Ovary (tissue), 9 donors: ENCODE data around the gene RBM28. TPM values are rescaled to one million over a fixed set of nuclear protein-coding genes. Genes with fewer than 3 reads are reported as not detected.

Source experiments
- DNase-seq, 5 donors: peaks; one replicate each; pipeline ENCODE4 v3.0.0-alpha.2; 2019 to 2020
- H3K27ac ChIP-seq, 2 donors: fragments of 200-600 bp; one replicate each; pipeline versions ENCODE4 v1.5.1 to v1.8.0; 2019 to 2022
- H3K27me3 ChIP-seq: fragments of 200-600 bp; one replicate; pipeline ENCODE4 v1.8.0; 2022
- H3K36me3 ChIP-seq: fragments of 200-600 bp; sonication (generic); one replicate; pipeline ENCODE4 v1.5.1; 2019
- H3K4me1 ChIP-seq: one replicate; pipeline ENCODE4 v1.8.1; 2013; ENCODE audit warnings: mild to moderate bottlenecking, moderate library complexity; ENCODE audit not compliant: insufficient read depth
- H3K4me3 ChIP-seq: fragments of 200-600 bp; sonication (generic); one replicate; pipeline ENCODE4 v1.5.1; 2017
- H3K9me3 ChIP-seq, 2 donors: fragments of 200-600 bp in 1 of 2; sonication (generic) in 1 of 2; one replicate each; pipeline versions ENCODE4 v1.5.1 to v1.8.1; 2013 to 2019; ENCODE audit warnings: mild to moderate bottlenecking in 1 of 2, moderate library complexity in 1 of 2
- EP300 ChIP-seq: sonication (generic); formaldehyde crosslinking; IDR thresholded peaks from one replicate; pipeline ENCODE4 v1.6.1; 2017; ENCODE audit warnings: antibody characterized with exemption
- POLR2A ChIP-seq: fragments of 450-650 bp; IDR thresholded peaks from one replicate; pipeline ENCODE4 v1.6.1; 2017; ENCODE audit warnings: antibody characterized with exemption, mild to moderate bottlenecking, moderate library complexity
- WGBS, 3 donors: extraction: QIAGEN DNeasy Blood & Tissue Kit in 1 of 3; methylation state at CpG; one replicate each; pipeline versions ENCODE4 v1.1.5 to v1.1.7; 2013 to 2017; 5-methylcytosine and 5-hydroxymethylcytosine counted together
- intact Hi-C, 4 donors: fragments of 100-400 bp; cut with DNase I; formaldehyde crosslinking; loops; one replicate each; pipeline versions ENCODE4 v1.11.0 to v1.15.1; 2022 to 2023
- polyA plus RNA-seq, 2 donors: library from polyadenylated mRNA; stranded (reverse); fragments of 200-250 nt in 1 of 2; fragments of 350-450 nt in 1 of 2; fragmentation: Illumina TruSeq in 1 of 2; extraction: RNeasy Lipid Tissue Mini Kit (QIAGEN cat#74804) in 1 of 2; gene quantifications; one replicate each; pipeline ENCODE4 v1.2.3, GENCODE V29; 2013 to 2014
- total RNA-seq, 7 donors: library from RNA; depleted of rRNA in 2 of 7; stranded (reverse); fragments of >200 nt in 2 of 7; fragmentation: NEBNext Ultra II Directional in 3 of 7; extraction: Animal tissue kit (Norgen Biotek cat#: 25700) in 3 of 7; gene quantifications; one replicate each; pipeline versions ENCODE4 v1.1.0 to v1.2.4, GENCODE V29; 2016 to 2023
- TF ChIP-seq, protein P1 (sequence below), 3 donors: fragments of 450-650 bp in 2 of 3; fragments of 200-600 bp in 1 of 3; IDR thresholded peaks; one replicate each; pipeline versions ENCODE4 v1.5.1 to v1.8.0; 2016 to 2022; ENCODE audit warnings: antibody characterized with exemption in 3 of 3, mild to moderate bottlenecking in 1 of 3
- donor health status: DM: no; HTN: no; CAD: no; lungs with moderate emphysema.
- donor health status: DM: no; HTN: no; CAD: no.
- donor health status: Bipolar disorder and iron deficiency.
- donor health status: DM: yes; HTN: yes; CAD: no.
- donor health status: DM: no; HTN: no; CAD: no.
- donor health status: DM: yes; HTN: yes; CAD: no.

Gene RBM28
- total and polyA plus RNA-seq, 9 donors: 13.6 to 50.8 (median 33.1) TPM

DNA sequence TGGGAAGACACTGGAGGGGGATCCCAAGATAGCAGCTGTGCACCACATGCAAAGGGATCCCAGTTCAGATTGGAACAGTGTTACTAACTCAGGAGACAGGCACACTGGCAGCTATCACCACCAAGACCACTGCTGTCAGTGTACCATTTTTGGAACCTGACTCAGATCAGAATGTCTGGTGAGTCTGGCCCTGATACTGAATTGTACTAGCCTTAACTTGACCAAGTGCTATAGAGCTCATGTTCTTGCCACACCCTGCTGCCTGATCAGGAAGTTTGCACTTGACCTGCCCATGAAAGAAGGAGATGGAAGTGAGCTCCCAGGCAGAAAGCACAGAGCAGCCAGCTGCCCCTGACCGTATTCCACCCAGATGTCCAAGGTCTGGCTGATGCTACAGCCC, 22.6 kb upstream of the RBM28 start:
- no peak for DNase-seq
- intact Hi-C loops: no loop called here
- TF ChIP-seq, protein P1, sequence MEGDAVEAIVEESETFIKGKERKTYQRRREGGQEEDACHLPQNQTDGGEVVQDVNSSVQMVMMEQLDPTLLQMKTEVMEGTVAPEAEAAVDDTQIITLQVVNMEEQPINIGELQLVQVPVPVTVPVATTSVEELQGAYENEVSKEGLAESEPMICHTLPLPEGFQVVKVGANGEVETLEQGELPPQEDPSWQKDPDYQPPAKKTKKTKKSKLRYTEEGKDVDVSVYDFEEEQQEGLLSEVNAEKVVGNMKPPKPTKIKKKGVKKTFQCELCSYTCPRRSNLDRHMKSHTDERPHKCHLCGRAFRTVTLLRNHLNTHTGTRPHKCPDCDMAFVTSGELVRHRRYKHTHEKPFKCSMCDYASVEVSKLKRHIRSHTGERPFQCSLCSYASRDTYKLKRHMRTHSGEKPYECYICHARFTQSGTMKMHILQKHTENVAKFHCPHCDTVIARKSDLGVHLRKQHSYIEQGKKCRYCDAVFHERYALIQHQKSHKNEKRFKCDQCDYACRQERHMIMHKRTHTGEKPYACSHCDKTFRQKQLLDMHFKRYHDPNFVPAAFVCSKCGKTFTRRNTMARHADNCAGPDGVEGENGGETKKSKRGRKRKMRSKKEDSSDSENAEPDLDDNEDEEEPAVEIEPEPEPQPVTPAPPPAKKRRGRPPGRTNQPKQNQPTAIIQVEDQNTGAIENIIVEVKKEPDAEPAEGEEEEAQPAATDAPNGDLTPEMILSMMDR (IDR thresholded peaks at IDR 0.05): no peak
- no peak for TF ChIP-seq EP300
- TF ChIP-seq POLR2A: no peak
- Histone ChIP-seq H3K27ac (no peak overlapping the region), H3K9me3 (no peaks in the 10 kb centered on the region), H3K36me3 (no peaks in the 10 kb centered on the region), H3K4me1 (peaks cover 2% of the 10 kb centered on the region), H3K4me3 (no peak overlapping the region), H3K27me3 (no peaks in the 10 kb centered on the region)
- WGBS, 3 donors: 22 to 57% (median 50%) methylated on average over 1 of the region's 1 CpG

DNA sequence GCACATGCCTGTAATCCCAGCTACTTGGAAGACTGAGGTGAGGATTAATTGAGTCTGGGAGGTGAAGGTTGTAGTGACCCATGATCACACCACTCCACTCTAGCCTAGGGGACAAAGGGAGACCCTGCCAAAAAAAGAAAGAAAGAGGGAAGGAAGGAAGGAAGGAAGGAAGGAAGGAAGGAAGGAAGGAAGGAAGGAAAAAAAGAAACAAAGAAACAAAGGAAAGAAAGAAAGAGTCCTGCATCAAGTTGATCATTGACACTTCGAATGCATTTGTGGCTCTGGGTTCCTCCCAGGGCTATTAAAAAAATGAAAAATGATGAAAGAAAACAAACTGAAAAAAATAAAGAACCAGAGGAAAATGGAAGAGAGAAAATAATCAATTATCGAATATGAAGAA, 21.7 kb upstream of the RBM28 start:
- no peak overlapping the region for H3K27ac ChIP-seq
- no peak for TF ChIP-seq POLR2A
- no peak for TF ChIP-seq EP300
- H3K4me1 ChIP-seq: peaks cover 2% of the 10 kb centered on the region
- intact Hi-C loops: no loop called here
- WGBS, 3 donors: 88 to 95% (median 95%) methylated on average over 2 of the region's 2 CpGs
- no peaks in the 10 kb centered on the region for H3K9me3 ChIP-seq
- no peaks in the 10 kb centered on the region for H3K27me3 ChIP-seq
- no peaks in the 10 kb centered on the region for H3K36me3 ChIP-seq
- H3K4me3 ChIP-seq: no peak overlapping the region
- DNase-seq: no peak

DNA sequence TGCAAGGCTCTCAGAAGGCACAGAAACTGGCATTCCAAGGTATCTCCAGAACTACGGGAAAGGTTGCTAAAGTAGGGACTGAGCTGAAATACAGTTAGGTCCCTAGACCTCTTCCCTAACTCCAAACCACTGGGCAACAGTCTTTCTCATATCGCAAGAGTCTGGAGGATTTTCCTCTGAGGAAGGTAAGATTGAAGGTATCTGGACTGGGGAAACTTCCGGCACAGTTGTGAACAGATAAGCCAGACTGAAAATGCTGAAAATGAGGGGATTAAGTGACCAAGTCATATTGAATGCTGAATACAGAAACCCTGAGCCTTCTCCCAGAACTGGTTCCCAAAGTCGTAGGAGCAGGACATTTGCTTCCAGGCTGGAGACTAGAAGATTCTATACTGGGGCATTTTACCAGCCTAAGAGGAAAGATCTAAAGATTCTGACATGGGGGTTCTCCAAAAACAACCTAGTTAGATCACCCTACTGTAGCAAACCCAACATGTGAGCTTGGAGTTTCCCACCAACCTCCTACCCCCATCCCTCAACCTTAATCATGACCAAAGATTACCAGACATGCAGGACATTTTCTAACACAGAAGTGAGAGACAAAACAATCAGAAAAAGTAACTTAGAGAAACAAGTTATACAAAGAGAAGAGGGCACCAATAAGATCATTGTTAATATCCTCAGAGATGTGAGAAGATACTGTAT, 20.6 kb upstream of the RBM28 start:
- no peak overlapping the region for H3K27ac ChIP-seq
- no peaks in the 10 kb centered on the region for H3K27me3 ChIP-seq
- no peak for DNase-seq
- no peak overlapping the region for H3K4me3 ChIP-seq
- H3K36me3 ChIP-seq: no peaks in the 10 kb centered on the region
- TF ChIP-seq POLR2A (no peak), EP300 (no peak)
- TF ChIP-seq, protein P1 (IDR thresholded peaks at IDR 0.05): no peak
- H3K4me1 ChIP-seq: peaks cover 4% of the 10 kb centered on the region
- H3K9me3 ChIP-seq: no peaks in the 10 kb centered on the region
- intact Hi-C loops: no loop called here
- 68 to 77% (median 69%) methylated on average over 4 of the region's 4 CpGs for WGBS, 3 donors

DNA sequence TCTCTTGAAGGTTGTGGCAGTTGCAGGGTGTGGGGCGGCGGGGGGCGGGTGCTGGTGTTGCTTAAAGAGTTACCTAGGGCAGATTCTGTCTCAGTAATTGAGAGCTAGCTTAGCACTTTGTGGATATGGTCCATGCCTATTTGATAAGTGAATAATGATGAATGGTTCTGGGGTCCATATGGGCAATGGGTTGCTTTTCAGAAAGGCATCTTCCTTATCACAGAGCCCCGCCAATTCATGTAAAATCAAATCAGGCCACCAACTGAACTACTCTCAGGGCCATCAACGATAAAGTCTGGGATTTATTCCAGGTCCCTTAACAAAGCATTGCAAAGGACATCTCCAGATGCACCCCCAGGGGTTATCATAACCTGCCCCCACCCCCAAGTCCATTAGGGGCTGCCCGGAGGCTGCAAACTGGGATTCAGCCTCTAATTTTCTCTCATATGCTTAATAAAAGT, 19.6 kb upstream of the RBM28 start:
- DNase-seq: no peak
- TF ChIP-seq, protein P1 (IDR thresholded peaks at IDR 0.05): no peak
- TF ChIP-seq POLR2A: no peak
- no peak for TF ChIP-seq EP300
- H3K36me3 ChIP-seq: no peaks in the 10 kb centered on the region
- H3K27ac ChIP-seq: no peak overlapping the region
- intact Hi-C loops: no loop called here
- no peaks in the 10 kb centered on the region for H3K27me3 ChIP-seq
- H3K9me3 ChIP-seq: no peaks in the 10 kb centered on the region
- WGBS, 3 donors: 74 to 81% (median 77%) methylated on average over 6 of the region's 6 CpGs
- H3K4me1 ChIP-seq: peaks cover 4% of the 10 kb centered on the region
- no peak overlapping the region for H3K4me3 ChIP-seq

DNA sequence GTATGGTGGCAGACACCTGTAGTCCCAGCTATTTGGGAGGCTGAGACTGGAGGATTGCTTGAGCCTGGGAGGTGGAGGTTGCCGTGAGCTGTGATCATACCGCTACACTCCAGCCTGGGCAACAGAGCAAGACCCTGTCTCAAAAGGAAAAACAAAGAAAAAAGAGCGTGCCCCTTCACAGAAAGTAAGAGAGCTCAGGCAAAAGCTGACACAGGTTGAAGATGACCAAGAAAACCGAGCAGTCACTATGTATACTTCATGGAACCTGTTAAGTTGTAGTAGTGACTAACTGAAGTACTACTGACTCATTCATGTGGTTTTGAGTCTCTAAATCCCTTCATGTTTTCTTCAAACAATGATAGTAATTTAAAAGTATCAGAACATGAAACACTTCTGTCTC, 19.0 kb upstream of the RBM28 start:
- 65 to 74% (median 71%) methylated on average over 4 of the region's 4 CpGs for whole genome bisulfite sequencing, 3 donors
- no peaks in the 10 kb centered on the region for H3K36me3 ChIP-seq

More for the DNA sequence above, 19.0 kb upstream of the RBM28 start:
- intact Hi-C loops: no loop called here
- TF ChIP-seq, protein P1 (IDR thresholded peaks at IDR 0.05): no peak
- TF ChIP-seq POLR2A (no peak), EP300 (no peak)
- H3K27ac ChIP-seq: no peak overlapping the region
- H3K9me3 ChIP-seq: no peaks in the 10 kb centered on the region
- no peak overlapping the region for H3K4me3 ChIP-seq
- DNase-seq: no peak
- no peaks in the 10 kb centered on the region for H3K27me3 ChIP-seq
- peaks cover 4% of the 10 kb centered on the region for H3K4me1 ChIP-seq
